Gastroesophageal sphincter (tissue), 3 donors: ENCODE measurements around the gene IRGC.

Source experiments
- EP300 ChIP-seq: sonication (generic); formaldehyde crosslinking; IDR thresholded peaks from one replicate; pipeline ENCODE4 v1.6.1; 2017; ENCODE audit warnings: antibody characterized with exemption, mild to moderate bottlenecking
- POLR2A ChIP-seq, 2 donors: fragments of 450-650 bp; IDR thresholded peaks; one replicate each; pipeline ENCODE4 v1.6.1; 2017; ENCODE audit warnings: antibody characterized with exemption in 2 of 2, mild to moderate bottlenecking in 2 of 2, moderate library complexity in 1 of 2
- POLR2AphosphoS5 ChIP-seq: sonication (generic); formaldehyde crosslinking; IDR thresholded peaks from one replicate; pipeline ENCODE4 v1.6.1; 2017; ENCODE audit warnings: antibody characterized with exemption
- TF ChIP-seq, protein P1 (sequence below), 4 experiments: fragments of 200-600 bp in 2 of 4; fragments of 450-650 bp in 2 of 4; sonication (generic) in 1 of 4; IDR thresholded peaks; one replicate each; pipeline ENCODE4 v1.5.1; 2017 to 2019; ENCODE audit warnings: antibody characterized with exemption in 4 of 4, mild to moderate bottlenecking in 2 of 4, moderate library complexity in 2 of 4

DNA sequence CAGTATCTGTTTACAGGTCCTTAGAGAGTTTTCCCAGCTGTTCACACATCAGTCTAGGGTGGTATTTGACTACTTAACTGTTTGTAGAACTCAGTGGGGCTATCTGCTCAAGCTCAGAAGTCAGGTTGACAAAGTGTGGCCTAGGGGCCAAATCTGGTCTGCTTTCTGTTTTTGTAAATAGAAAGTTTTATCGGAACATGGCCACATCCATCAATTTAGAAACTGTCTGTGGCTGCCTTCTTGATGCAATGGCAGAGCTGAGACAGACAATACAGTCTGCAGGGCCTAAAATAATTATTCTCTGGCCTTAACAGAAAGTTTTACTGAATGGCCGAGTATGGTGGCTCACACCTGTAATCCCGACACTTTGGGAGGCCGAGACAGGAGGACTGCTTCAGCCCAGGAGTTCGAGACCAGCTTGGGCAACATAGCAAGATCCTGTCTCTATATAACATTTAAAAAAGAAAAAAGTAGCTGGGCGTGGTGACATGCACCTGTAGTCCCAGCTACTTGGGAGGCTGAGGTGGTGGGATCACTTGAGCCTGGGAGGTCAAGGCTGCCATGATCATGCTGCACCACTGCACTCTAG, 36.5 kb downstream of the IRGC start:
- TF ChIP-seq, protein P1, sequence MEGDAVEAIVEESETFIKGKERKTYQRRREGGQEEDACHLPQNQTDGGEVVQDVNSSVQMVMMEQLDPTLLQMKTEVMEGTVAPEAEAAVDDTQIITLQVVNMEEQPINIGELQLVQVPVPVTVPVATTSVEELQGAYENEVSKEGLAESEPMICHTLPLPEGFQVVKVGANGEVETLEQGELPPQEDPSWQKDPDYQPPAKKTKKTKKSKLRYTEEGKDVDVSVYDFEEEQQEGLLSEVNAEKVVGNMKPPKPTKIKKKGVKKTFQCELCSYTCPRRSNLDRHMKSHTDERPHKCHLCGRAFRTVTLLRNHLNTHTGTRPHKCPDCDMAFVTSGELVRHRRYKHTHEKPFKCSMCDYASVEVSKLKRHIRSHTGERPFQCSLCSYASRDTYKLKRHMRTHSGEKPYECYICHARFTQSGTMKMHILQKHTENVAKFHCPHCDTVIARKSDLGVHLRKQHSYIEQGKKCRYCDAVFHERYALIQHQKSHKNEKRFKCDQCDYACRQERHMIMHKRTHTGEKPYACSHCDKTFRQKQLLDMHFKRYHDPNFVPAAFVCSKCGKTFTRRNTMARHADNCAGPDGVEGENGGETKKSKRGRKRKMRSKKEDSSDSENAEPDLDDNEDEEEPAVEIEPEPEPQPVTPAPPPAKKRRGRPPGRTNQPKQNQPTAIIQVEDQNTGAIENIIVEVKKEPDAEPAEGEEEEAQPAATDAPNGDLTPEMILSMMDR (IDR thresholded peaks at IDR 0.05) = no peak
- TF ChIP-seq POLR2A (IDR thresholded peaks at IDR 0.05) (no peak), EP300 (no peak), POLR2AphosphoS5 (no peak)
